OCI-LY1 (cell line): ENCODE measurements around the gene S100A16.

Experiments used
- CTCF ChIP-seq: fragments of 200-600 bp; sonication (generic), shearing (Covaris generic); IDR thresholded peaks from 2 replicates; pipeline ENCODE4 v1.5.1; 2017; ENCODE audit warnings: mild to moderate bottlenecking, antibody characterized with exemption, low read length, moderate library complexity, mixed read lengths
- EZH2 ChIP-seq: fragments of 200-600 bp; sonication (generic), shearing (Covaris generic); IDR thresholded peaks from 2 replicates; pipeline ENCODE4 v1.8.0; 2017; ENCODE audit warnings: borderline replicate concordance, mixed run types, mild to moderate bottlenecking, antibody characterized with exemption, low read length, moderate library complexity, mixed read lengths

- TF ChIP-seq CTCF (no peak), EZH2 (no peak)
Observed at GRCh38 chr1:153570874-153571273, 42.1 kb downstream of the S100A16 start.
